PFSK-1 (cell line): ENCODE results near the gene UBTD2.

Experiments used
- FOXP2 ChIP-seq: optimal IDR thresholded peaks from 2 replicates; pipeline ENCODE3; 2011; ENCODE audit warnings: borderline replicate concordance, control low read depth, inconsistent platforms; ENCODE audit not compliant: insufficient read depth; ENCODE audit errors: extremely low read length, extremely low read depth
- POLR2AphosphoS5 ChIP-seq: IDR thresholded peaks from 2 replicates; pipeline ENCODE4 v1.6.1; 2012; ENCODE audit warnings: low read depth, mild to moderate bottlenecking, control low read depth, low read length, moderate library complexity
- REST ChIP-seq, 2 experiments: IDR thresholded peaks; 2 replicates each; pipeline versions ENCODE4 v1.6.1 to v1.8.0; 2011 to 2012; ENCODE audit warnings: low read depth in 2 of 2, low read length in 2 of 2, control low read depth in 1 of 2, inconsistent platforms in 1 of 2, mild to moderate bottlenecking in 1 of 2, moderate library complexity in 1 of 2; ENCODE audit not compliant: insufficient read depth in 1 of 2
- SIN3A ChIP-seq: IDR thresholded peaks from 2 replicates; pipeline ENCODE4 v1.6.1; 2012; ENCODE audit warnings: mild to moderate bottlenecking, low read length, moderate library complexity, borderline replicate concordance; ENCODE audit not compliant: insufficient read depth
- TAF1 ChIP-seq: IDR thresholded peaks from 2 replicates; pipeline ENCODE4 v1.6.1; 2012; ENCODE audit warnings: low read length, control low read depth, borderline replicate concordance; ENCODE audit not compliant: insufficient read depth

The UBTD2 gene

DNA sequence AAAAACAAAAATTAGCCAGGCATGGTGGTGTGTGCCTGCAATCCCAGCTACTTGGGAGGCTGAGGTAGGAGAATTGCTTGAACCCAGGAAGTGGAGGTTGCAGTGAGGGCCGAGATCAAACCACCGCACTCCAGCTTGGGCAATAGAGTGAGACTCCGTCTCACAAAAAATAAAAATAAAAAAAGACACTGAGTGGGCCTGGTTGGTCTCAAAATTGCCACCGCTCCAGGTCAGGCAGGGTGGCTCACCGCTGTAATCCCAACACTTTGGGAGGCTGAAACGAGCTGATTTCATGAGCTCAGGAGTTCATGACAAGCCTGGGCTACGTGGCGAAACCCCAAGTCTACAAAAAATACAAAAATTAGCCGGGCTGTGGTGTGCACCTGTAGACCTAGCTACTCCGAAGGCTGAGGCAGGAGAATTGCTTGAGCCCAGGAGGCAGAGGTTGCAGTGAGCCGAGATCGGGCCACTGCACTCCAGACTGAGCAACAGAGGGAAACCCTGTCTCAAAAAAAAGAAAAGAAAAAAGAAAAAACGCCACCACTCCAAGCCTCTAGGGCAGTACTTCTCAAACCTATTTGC lies 97.4 kb downstream of the UBTD2 start:
- TF ChIP-seq POLR2AphosphoS5 (no peak), FOXP2 (no peak)

- TF ChIP-seq POLR2AphosphoS5 (no peak), SIN3A (no peak), TAF1 (no peak), REST (IDR thresholded peaks at IDR 0.05; ENCODE audit: insufficient read depth in 1 of 2, low read depth in 2 of 2, low read length in 2 of 2) (no peak), FOXP2 (no peak)
These were observed 98.5 kb downstream of the UBTD2 start for GRCh38 chr5:172185096-172185461.

GRCh38 chr5:172183881-172184280 lies 99.7 kb downstream of the UBTD2 start:
- TF ChIP-seq SIN3A (no peak), TAF1 (no peak), FOXP2 (no peak), POLR2AphosphoS5 (no peak)

DNA sequence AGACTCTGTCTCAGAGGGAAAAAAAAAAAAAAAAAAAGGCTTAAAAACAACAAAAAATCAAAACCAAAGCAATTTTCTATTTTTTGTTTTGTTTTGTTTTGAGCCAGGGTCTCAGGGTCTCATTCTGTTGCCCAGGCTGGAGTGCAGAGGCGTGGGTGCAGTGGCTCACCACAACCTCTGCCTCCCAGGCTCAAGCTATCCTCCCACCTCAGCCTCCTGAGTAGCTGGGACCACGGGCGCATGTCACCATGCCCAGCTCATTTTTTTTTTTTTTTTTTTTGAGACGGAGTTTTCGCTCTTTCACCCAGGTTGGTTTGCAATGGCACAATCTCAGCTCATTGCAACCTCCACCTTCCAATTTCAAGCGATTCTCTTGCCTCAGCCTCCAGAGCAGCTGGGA lies 101.3 kb downstream of the UBTD2 start:
- no peak for TF ChIP-seq TAF1
- TF ChIP-seq POLR2AphosphoS5: no peak
- TF ChIP-seq FOXP2: no peak
- TF ChIP-seq REST (IDR thresholded peaks at IDR 0.05; ENCODE audit: insufficient read depth in 1 of 2, low read depth in 2 of 2, low read length in 2 of 2): no peak
- no peak for TF ChIP-seq SIN3A

DNA sequence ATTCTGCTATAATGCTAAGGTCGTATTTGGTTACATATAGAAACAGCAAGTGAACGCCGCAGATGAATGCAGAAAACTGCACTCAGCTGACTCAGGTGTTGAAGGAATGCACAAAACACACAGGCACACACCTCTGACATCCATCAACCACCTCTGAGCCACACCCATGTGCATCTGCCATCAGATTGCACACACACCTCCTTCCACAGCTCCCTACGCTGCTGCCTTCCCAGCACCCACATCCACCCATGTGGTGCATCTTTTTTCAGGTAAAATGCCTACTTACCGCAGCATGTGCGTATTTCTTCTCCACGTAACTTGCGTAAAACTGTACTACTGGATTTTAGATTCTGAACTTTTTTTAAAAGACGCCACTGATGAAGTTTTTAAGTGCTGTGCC lies 102.6 kb downstream of the UBTD2 start:
- TF ChIP-seq FOXP2: no peak
- TF ChIP-seq POLR2AphosphoS5: no peak
- TF ChIP-seq SIN3A: no peak
- TF ChIP-seq TAF1: no peak

- TF ChIP-seq SIN3A: peak; percentile 76; the same call in 1 of the 2 replicates
- no peak; the same call in 1 of the 2 replicates for TF ChIP-seq POLR2AphosphoS5
- TF ChIP-seq TAF1: no peak
- TF ChIP-seq REST (IDR thresholded peaks at IDR 0.05; ENCODE audit: insufficient read depth in 1 of 2, low read depth in 2 of 2, low read length in 2 of 2): peak in 1 of 2 experiments; percentile 54; a peak in 1 of 4 replicates
- peak; percentile 38 for TF ChIP-seq FOXP2
These were observed 104.3 kb downstream of the UBTD2 start for GRCh38 chr5:172178991-172179989.
